ENCODE measurements around the gene RNF157. TPM values are rescaled to one million over a fixed set of nuclear protein-coding genes. Genes with fewer than 3 reads are reported as not detected.
"Not testable (repeated sequence)": the region's sequence is repeated elsewhere in the genome, so short reads cannot be mapped to it uniquely, and the experiment has no call there.

RNF157 gene
- total RNA-seq, 1 donor from 2014 or later = 0.20 TPM

DNA sequence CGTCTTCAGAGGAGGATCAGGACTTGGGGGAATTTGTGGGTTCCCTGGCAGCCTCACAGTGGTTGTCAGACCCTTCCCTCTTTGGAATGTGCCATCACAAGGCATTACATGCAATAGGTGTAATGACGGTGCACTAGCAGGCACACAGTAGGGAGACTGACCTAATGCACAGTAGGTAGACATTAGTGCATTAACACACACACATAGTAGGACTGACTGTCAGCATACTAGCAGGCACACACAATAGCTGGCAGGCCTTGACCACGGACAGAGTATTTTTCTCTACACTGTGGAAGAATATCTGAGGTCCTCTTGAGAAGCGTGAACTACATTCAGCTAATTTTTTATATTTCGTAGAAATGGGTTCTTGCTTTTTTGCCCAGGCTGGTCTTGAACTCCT is 14.0 kb upstream of the RNF157 start:
- no peak for DNase-seq (ENCODE audit: low read depth in 2 of 2)

DNA sequence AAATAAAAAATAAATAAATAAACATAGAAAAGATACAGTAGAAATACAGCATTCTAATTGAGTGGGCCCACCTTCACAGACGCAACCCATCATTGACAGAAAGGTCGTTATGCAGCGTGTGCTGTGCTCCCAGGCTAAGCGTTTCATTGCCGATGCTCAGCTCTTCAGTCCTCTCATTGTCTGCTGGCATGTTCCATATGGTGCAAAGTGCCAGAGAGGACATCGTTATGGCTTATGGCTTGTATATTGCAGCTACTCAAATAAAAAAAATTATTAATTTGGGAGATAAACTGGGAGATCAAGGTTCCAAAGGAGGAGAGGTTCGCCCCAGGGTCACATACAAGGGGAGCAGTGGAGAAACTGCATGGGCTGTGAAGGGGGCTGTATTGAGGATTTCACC is 13.5 kb upstream of the RNF157 start:
- no peak for DNase-seq (ENCODE audit: low read depth in 2 of 2)

DNA sequence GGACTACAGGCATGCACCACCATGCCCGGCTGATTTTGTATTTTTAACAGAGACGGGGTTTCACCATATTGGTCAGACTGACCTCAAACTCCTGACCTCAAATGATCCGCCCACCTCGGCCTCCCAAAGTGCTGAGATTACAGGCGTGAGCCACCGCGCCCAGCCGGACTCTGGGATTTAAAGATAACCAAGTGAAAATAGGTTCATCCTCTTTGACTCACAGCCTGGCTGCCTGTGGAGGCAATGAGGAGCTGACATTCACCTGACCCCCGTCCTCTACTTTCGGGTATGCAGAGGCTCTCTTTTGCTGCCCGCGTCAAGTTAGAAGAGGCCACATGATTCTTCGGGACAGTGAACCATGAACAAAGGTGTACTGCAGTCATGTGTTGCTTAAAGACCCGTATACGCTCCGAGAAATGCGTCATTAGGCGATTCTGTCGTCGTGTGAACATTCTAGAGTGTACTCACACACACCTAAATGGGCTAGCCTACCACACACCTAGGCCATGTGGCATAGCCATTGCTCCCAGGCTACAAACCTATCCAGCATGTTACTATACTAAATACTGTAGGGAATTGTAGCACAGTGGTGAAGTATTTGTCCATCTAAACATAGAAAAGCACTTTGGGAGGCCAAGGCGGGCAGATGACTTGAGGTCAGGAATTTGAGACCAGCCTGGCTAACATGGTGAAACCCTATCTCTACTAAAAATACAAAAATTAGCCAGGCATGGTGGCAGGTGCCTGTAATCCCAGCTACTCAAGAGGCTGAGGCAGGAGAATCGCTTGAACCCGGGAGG is 12.9 kb upstream of the RNF157 start:
- DNase-seq (ENCODE audit: low read depth in 2 of 2) = not testable (repeated sequence)

DNA sequence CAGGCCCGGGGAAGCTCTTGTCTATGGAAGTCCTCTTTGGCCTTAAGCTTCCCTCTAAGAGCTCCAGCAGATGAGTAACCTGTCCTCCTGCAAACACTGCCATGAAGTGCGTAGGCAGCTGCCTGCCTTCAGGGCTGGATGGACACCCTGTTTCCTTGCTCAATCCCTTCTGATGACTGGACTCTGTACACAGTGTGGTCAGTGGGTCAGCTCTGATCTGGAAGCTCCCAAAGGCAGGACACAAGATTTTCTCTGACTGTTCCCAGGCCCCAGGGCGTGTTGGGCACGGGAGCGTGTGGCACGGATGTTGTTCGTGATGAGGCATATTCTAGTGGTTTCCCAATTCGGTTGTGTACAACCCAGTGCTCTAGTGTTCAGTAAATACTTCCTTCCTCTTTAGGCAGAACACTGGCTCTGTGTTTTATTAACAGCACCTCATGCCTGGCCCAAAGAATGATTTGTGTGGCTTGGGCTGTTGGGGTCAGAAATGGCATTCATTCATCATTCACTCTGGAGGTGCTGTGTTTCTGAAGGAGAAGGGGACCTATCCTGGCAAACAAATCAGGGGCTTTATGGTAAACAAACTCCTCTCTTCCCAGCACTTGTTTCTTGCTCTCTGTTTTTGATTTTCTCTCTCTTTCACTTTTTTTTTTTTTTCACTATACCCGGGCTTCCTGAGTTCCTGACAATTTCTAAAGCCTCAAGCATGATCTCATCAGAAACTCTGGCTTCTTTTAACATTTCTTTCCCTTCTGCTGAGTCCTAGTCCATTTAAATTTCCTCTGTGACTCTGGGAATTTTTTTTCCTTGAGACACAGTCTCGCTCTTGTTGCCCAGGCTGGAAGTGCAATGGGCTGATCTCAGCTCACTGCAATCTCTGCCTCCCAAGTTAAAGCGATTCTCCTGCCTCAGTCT is 12.0 kb upstream of the RNF157 start:
- DNase-seq (ENCODE audit: low read depth in 2 of 2) = peak; percentile 74 to 87

DNA sequence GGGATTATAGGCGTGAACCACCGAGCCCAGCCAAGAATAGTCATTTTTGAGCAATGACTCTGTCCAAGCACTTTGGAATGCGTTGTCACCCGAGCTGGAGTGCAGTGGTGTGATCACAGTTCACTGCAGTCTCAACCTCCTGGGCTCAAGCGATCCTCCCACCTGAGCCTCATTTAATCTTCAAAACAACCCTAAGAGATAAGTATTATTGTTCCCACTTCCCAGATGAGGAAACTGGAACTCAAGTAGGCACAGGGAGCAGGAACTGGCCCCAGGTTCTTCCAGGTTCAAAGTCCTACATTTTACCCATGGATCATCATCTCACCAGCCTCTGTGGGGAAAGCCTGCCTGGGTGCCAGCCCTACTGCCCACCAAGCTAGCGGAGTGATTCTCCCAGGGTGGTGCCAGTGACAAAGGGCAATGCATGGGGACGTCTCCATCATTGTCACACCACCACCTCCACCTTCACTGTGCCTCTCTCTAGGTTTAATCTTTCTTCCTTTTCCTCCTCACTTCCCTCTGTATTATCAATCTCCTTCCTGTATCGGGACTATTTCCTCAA is 11.3 kb upstream of the RNF157 start:
- no peak for DNase-seq (ENCODE audit: low read depth in 2 of 2)

DNA sequence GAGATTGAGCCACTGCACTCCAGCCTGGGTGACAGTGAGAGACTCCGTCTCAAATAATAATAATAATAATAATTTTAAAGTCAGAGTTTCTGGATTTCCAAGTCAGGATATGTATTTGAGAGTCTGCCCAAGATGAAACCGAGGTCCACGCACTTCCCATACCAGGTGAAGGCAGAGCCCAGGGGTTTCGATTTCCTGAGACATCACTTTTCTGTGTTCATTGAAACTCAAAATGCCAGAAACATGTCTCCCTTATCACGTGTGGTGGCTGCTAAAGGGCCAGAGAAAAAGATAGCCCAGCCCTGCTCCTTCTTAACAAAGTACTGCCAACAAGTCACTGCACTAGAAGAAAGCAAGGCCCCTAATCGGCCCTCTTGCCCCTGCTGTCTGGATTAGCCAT is 9.8 kb upstream of the RNF157 start:
- DNase-seq (ENCODE audit: low read depth in 2 of 2) = no peak

DNA sequence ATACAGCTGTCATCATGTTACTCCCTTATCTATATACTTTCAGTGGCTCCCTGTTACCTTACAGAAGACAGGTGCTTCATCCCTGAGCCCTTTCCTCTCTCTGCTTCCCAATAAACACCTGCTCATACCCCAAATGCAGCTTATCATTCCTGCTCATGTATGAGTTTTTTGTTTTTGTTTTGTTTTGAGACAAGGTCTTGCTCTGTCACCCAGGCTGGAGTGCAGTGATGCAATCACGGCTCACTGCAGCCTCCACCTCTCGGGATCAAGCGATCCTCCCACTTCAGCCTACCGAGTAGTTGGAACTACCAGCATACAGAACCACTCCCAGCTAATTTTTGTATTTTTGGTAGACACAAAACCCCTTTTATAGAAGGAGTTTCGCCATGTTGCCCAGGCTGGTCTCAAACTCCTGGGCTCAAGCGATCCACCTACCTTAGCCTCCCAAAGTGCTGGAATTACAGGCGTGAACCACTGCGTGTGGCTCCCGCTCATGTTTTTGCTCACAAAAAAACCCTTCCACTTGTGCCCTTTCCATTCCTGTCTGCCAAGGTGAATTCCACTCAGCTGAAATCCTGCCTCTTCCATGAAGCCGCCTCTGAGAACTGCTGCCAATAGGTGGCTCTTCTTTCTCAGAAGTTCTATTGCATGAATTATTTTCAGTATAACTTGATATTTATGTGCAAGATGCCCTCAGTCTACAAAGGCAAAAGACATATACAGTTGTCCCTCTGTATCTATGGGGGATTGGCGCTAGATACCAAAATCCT is 7.9 kb upstream of the RNF157 start:
- DNase-seq (ENCODE audit: low read depth in 2 of 2) = peak; percentile 27 to 40

DNA sequence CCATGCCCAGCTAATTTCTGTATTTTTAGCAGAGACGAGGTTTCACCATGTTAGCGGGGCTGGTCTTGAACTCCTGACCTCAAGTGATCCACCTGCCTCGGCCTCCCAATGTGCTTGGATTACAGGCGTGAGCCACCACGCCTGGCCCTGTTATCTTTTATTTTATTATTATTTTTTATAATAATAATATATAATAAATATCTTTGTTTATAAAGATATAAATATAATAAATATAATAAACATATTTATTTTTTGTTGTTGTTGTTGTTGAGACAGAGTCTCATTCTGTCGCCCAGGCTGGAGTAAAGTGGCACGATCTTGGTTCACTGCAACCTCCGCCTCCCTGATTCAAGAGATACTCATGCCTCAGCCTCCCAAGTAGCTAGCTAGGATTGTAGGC is 7.0 kb upstream of the RNF157 start:
- no peak for DNase-seq (ENCODE audit: low read depth in 2 of 2)

DNA sequence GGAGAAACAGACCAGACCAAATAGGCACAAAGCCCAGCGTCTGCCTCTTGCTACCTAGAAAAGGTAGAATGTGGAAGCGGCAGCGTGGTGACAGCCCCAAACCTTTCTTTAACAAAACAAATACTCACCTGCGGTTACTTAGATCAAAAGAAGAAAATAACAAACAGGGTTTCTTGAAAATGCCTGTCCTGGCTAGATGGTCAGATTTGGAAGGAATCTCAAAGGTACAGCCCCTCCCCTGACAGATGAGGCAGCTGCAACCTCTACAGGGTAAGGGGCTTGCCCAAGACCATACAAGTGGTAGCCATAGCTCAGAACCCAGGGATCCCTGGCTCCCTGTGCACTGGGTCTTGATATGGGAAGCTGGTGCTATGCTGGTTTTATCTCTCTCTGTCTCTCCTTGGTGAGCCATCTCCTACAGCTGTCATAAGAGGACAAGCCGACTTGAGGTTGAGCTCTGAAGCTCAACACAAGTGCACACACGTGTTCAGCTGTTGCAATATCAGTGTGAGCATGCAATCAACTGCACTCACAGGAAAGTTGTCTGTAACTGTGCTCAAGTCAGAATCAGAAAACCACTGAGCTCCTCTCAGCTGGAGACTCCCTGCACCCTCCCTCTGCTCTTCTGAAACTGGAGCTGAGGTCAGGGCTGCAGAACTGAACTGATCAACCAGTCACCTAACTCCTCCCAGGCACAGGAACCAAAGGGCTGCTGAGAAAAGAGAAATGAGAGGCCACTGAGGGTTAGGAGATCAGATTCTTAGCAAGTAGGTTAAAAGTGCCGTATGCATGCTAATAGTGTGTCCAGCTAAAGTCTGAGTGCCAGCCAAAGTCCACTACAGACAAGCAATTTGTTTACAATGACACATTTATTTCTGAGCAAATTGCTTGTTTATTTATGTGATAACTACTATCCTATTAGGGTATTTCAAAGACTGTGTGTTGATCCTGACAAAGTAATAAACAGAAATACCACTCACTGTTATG is 6.1 kb upstream of the RNF157 start:
- no peak for DNase-seq (ENCODE audit: low read depth in 2 of 2)

DNA sequence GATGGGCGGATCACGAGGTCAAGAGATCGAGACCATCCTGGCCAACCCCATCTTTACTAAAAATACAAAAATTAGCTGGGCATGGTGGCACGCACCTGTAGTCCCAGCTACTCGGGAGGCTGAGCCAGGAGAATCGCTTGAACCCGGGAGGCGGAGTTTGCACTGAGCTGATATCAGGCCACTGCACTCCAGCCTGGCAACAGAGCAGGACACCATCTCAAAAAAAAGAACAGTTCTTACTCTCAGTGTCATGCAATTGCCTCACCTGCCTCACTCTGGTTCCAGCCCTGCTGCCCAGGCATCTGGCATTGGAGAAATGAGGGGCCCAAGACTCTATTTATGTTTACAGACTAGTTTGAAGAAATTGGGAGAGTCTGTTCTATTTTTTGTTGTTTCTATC is 4.4 kb upstream of the RNF157 start:
- DNase-seq (ENCODE audit: low read depth in 2 of 2) = not testable (repeated sequence)

DNA sequence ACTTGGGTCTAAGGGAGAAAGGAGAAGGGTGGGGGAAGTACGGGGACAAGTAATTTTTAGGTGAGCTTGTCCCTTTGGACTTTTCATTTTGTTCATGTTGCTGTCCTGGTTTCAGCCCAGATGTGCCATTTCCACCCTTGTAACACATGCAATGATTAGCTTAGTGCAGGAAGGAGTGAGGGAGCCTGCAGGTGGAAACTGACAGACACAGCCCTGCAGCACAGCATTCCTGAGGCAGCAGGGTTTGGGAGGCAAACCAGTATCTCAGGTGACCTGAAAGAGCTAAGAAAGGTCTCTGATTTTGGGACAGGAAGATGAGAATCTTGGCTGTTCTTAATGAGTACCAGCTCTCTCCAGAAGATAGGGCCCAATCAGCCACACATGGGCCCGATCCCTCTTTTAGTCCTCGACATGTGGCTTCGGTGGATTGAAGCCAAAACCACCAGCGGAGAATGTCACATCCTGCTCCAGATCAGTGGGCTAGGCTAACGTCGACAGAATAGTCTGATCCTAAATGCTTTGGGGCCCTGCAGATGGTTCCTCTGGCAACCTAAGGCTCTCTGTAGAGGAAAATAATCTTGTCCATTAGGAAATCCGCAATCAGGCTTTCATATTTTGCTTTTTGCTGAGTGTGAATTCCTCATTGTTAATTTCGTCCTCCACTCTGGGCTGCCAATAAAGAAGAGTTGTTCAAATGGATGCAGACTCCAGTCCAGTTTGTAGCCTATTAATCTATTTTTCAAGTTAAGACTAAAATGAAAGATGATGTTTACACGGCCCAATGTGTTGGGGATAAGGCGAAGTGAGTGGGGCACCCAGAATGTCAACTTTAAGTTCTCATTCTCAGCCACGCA is 3.8 kb upstream of the RNF157 start:
- peak in 1 of 2 donors; percentile 50 for DNase-seq (ENCODE audit: low read depth in 2 of 2)

DNA sequence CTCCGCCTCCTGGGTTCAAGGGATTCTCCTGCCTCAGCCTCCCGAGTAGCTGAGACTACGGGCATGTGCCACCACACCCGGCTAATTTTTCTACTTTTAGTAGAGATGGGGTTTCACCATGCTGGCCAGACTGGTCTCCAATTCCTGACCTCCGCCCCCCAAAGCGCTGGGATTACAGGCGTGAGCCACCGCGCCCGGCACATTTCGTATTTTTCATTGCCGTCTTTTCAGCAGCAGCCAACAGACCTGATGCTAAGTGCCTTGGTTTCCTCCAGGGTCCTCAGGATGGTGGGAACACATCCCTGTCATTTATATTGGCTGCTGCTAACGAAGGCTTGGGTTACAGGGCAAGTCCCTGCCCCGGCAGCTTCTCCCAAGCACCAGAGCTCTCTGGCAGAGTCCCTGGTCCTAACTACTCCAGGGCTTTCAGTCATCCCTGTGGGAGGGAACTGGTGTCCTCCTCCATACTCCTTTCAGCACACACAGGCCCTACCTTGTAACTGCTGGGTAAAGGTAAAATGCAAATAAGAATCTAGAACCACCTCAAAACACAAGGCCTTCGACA is 1.5 kb upstream of the RNF157 start:
- DNase-seq (ENCODE audit: low read depth in 2 of 2) = no peak

DNA sequence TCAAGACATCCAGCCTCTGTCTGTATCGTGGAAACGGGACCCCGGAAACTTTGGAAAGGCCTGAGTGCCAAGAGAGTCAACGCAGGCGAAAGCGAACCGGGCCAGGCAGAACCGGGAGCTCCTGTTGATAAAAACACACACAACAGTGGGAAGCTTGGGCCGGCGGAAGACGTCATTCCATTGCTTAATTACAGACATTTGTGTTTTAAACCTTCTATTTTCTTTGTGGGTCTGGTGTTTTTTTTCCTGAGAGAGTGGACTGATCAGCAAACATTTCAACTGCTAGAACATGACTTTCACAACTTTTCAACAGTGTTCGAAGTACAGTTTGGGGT is 878 bp upstream of the RNF157 start:
- DNase-seq (ENCODE audit: low read depth in 2 of 2) = no peak

DNA sequence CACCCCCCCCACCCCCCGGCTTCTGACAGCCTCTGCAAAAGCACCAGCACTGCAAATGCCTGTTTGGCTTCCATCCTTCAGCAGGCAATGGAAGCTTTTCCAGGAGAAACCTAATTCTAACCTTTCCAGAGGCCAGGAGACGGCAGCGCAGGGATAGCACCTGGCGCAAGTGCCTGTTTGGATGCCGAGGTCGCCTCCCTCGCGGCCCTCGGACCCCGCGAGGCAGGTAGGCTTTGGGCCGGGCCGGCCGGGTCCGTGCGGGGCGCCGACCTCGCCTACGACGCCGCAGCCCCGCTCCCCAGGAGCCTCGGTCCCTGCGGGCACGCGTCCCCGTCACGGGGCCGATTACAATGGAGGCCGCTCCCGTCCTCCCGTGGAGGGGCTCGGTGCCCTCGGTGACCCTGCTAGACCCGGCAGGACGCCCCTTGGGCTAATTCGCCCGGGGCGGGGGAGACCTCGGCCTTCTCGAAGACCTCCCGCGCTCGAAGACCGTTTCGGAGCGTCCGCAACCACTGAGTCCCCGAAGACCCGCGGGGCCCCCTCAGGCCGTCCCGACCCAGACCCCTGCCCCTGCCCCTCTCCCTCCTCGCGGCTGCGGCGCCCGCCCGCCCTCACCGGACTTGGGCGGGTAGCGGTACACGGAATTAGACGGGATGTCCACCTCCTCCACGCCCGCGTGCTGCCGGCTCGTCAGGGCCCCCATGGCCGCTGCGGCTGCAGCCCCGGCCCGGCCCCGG is 587 bp downstream of the RNF157 start:
- DNase-seq (ENCODE audit: low read depth in 2 of 2) = no peak

DNA sequence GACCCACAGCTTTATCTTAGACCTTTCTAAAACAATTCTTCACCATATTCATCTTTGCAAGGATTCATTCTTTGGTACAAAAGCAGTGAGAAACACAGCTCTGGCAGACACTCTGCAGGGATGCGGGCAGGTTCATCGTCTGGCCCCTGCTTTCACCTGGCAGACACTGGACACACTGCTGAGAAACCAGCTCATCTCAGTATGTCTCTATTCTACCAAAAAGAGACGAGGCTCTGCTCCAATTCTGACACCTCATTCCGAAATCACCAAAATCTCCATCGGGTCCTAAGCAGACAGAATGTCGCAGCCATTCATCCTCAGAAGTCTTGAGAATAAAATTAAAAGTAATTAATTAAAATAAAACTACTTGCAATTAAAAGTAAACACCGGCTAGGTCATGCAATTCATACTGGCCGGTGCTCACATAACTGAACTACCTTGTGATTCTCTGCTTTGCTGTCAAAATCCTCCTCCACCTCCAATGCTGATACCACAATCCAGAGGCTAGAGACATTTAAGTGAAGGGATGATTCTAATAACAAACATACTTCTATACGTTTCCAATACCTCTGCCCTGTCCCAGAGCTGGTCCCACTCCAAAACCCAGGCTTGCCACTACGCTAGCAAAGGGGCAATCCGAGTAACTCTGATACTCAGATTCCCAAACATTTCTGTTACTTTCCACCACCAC is 1.3 kb downstream of the RNF157 start:
- DNase-seq (ENCODE audit: low read depth in 2 of 2) = no peak

DNA sequence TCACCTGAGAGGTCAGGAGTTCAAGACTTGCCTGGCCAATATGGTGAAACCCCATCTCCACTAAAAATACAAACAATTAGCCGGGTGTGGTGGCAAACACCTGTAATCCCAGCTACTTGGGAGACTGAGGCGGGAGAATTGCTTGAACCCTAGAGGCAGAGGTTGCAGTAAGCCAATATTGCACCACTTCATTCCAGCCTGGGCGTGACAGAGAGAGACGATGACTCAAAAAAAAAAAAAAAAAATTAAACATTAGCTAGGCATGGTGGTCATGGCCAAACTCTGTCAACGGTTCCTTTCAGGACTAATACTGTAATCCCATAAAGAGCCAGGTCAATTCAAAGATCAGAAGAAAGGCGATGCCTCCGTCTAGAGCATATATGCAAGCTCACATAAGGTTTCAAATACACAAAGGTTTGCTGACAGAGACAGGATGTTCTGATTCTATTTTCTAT is 2.4 kb downstream of the RNF157 start:
- DNase-seq (ENCODE audit: low read depth in 2 of 2) = no peak

DNA sequence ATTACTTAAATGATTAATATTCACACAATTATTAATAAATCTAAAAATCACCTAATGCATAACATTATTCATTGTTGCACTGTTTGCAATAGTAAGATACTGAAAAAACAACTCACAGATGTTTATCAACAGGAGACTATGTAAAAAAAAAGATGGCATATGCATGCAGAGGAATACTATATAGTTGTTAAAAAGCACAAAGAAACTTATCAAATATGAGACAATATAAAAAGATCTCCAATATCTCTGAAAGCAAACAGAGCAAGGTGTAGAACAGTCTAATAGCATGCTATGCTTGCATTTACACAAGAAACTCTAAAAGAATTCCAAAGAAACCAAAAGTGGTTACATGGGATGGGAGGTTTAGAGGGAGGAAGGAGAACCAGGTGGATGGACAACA is 3.7 kb downstream of the RNF157 start:
- no peak for DNase-seq (ENCODE audit: low read depth in 2 of 2)

DNA sequence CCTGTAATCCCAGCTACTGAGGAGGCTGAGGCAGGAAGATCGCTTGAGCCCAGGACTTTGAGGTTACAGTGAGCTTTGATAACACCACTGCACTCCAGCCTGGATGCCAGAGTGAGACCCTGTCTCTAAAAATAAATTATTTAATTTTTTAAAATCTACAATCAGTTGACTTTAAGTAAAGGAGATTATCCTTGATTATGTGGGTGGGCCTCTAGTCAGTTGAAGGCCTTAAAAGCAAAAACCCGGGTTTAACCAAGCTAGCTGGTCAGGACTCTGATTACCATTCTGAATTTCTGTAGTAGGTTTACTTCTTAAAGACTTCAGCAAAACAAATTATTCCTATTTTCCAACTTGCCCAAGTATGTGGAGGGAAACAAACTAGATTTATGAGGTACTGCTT is 4.4 kb downstream of the RNF157 start:
- DNase-seq (ENCODE audit: low read depth in 2 of 2) = no peak

Data from lung microvascular endothelial cell (primary cell).